H1 (cell line): Measurements from ENCODE around the gene CACNA1E. TPM values are rescaled to one million over a fixed set of nuclear protein-coding genes. Genes with fewer than 3 reads are reported as not detected.

ENCODE experiments used
- CTCF ChIA-PET: fragments of 300-600 bp; sonication (Branson Sonifier 250); formaldehyde crosslinking; loops from one replicate; lab custom pipeline; 2021; ENCODE audit not compliant: partially characterized antibody; lab: Charles Lee
- POLR2A ChIA-PET: fragments of 300-600 bp; sonication (Branson Sonifier 250); formaldehyde crosslinking; loops from one replicate; lab custom pipeline; 2021; ENCODE audit warnings: inconsistent platforms; ENCODE audit not compliant: partially characterized antibody; lab: Charles Lee
- DNase-seq, 2 experiments: peaks; one replicate each; pipeline versions ENCODE4 v3.0.0 to v3.0.0-alpha.2; 2010 to 2022; ENCODE audit warnings: low spot score in 2 of 2, low read depth in 1 of 2, mixed read lengths in 1 of 2
- FAIRE-seq: peaks from 2 replicates; lab custom pipeline; 2011; peaks lifted over from hg19 to GRCh38; lab: Jason Lieb, UNC
- H2AFZ ChIP-seq: 2 replicates; pipeline ENCODE4 v1.8.1; 2012; ENCODE audit warnings: low read length, inconsistent platforms
- H2AK5ac ChIP-seq: 2 replicates; pipeline ENCODE4 v1.6.1; 2013; ENCODE audit warnings: low read depth, low read length
- H2BK120ac ChIP-seq: replicated peaks from 2 replicates; pipeline ENCODE3; 2013; ENCODE audit warnings: low read depth, low read length, inconsistent platforms
- H2BK12ac ChIP-seq: 2 replicates; pipeline ENCODE4 v1.6.1; 2013; ENCODE audit warnings: low read depth, low read length
- H2BK15ac ChIP-seq: 2 replicates; pipeline ENCODE4 v1.6.1; 2013; ENCODE audit warnings: low read length
- H2BK20ac ChIP-seq: 2 replicates; pipeline ENCODE4 v1.6.1; 2013; ENCODE audit warnings: low read length
- H2BK5ac ChIP-seq: 2 replicates; pipeline ENCODE4 v1.6.1; 2013; ENCODE audit warnings: low read depth, low read length
- H3K14ac ChIP-seq: 2 replicates; pipeline ENCODE4 v1.6.1; 2013; ENCODE audit warnings: inconsistent platforms; ENCODE audit not compliant: insufficient read length
- H3K18ac ChIP-seq: 2 replicates; pipeline ENCODE4 v1.6.1; 2013; ENCODE audit warnings: low read length; ENCODE audit errors: extremely low read depth
- H3K23ac ChIP-seq: 2 replicates; pipeline ENCODE4 v1.6.1; 2013; ENCODE audit warnings: inconsistent platforms; ENCODE audit not compliant: insufficient read length
- H3K23me2 ChIP-seq: 2 replicates; pipeline ENCODE4 v1.6.1; 2013; ENCODE audit warnings: low read depth, low read length
- H3K27ac ChIP-seq: 2 replicates; pipeline ENCODE4 v1.6.1; 2011; ENCODE audit warnings: low read depth, low read length, inconsistent platforms
- H3K27me3 ChIP-seq, 4 experiments: replicated peaks in 1 of 4; 1 replicate in 1 of 4; 2 replicates in 3 of 4; pipeline versions ENCODE4 v1.6.1 to v1.8.1; 2011 to 2013; ENCODE audit warnings: low read length in 3 of 4, mild to moderate bottlenecking in 3 of 4, inconsistent platforms in 2 of 4, mixed read lengths in 2 of 4, moderate library complexity in 1 of 4; ENCODE audit not compliant: control insufficient read depth in 3 of 4, insufficient read depth in 3 of 4; ENCODE audit errors: extremely low read depth in 1 of 4
- H3K36me3 ChIP-seq, 4 experiments: 2 replicates each; pipeline versions ENCODE4 v1.6.1 to v1.8.1; 2011 to 2013; ENCODE audit warnings: mild to moderate bottlenecking in 4 of 4, low read length in 3 of 4, moderate library complexity in 2 of 4, control low read depth in 1 of 4, inconsistent platforms in 1 of 4; ENCODE audit not compliant: insufficient read depth in 4 of 4, control insufficient read depth in 2 of 4
- H3K4ac ChIP-seq: replicated peaks from 2 replicates; pipeline ENCODE3; 2013; ENCODE audit warnings: low read length, low read depth, mixed read lengths, inconsistent platforms; ENCODE audit not compliant: insufficient read length
- H3K4me1 ChIP-seq, 4 experiments: replicated peaks in 1 of 4; 1 replicate in 1 of 4; 2 replicates in 3 of 4; pipeline versions ENCODE4 v1.6.1 to v1.8.1; 2011 to 2013; ENCODE audit warnings: low read length in 3 of 4, inconsistent platforms in 2 of 4, mixed read lengths in 1 of 4; ENCODE audit not compliant: insufficient read depth in 4 of 4, control insufficient read depth in 3 of 4
- H3K4me2 ChIP-seq, 2 experiments: 2 replicates each; pipeline versions ENCODE4 v1.6.1 to v1.8.1; 2011 to 2013; ENCODE audit warnings: low read depth in 2 of 2, low read length in 2 of 2, control low read depth in 1 of 2, inconsistent platforms in 1 of 2, mild to moderate bottlenecking in 1 of 2; ENCODE audit not compliant: insufficient read depth in 1 of 2
- H3K4me3 ChIP-seq, 4 experiments: fragments of 200-600, 300-600 bp in 1 of 4; sonication (generic), shearing (Covaris generic), sonication (Bioruptor Twin) in 1 of 4; 2 replicates each; pipeline versions ENCODE4 v1.5.1 to v1.8.1; 2011 to 2016; ENCODE audit warnings: low read length in 4 of 4, low read depth in 3 of 4, control low read depth in 2 of 4, inconsistent platforms in 2 of 4, mild to moderate bottlenecking in 2 of 4, mixed read lengths in 1 of 4, moderate library complexity in 1 of 4; ENCODE audit not compliant: insufficient read depth in 2 of 4; ENCODE audit errors: extremely low read depth in 1 of 4
- H3K56ac ChIP-seq: replicated peaks from 2 replicates; pipeline ENCODE3; 2013; ENCODE audit warnings: low read depth, mild to moderate bottlenecking, mixed read lengths, low read length, inconsistent platforms; ENCODE audit not compliant: insufficient read length
- H3K79me1 ChIP-seq: 2 replicates; pipeline ENCODE4 v1.6.1; 2013; ENCODE audit warnings: low read depth, low read length, control low read depth
- H3K79me2 ChIP-seq, 2 experiments: 2 replicates each; pipeline versions ENCODE4 v1.6.1 to v1.8.1; 2012 to 2013; ENCODE audit warnings: low read length in 2 of 2, mild to moderate bottlenecking in 2 of 2, inconsistent platforms in 1 of 2; ENCODE audit not compliant: insufficient read depth in 2 of 2, control insufficient read depth in 1 of 2
- H3K9ac ChIP-seq, 4 experiments: replicated peaks in 1 of 4; 1 replicate in 1 of 4; 2 replicates in 3 of 4; pipeline versions ENCODE4 v1.6.1 to v1.8.1; 2011 to 2013; ENCODE audit warnings: low read depth in 3 of 4, low read length in 3 of 4, control low read depth in 2 of 4, mild to moderate bottlenecking in 2 of 4, moderate library complexity in 2 of 4, inconsistent platforms in 1 of 4; ENCODE audit errors: extremely low read depth in 1 of 4
- H3K9me3 ChIP-seq, 2 experiments: 2 replicates each; pipeline versions ENCODE4 v1.6.1 to v1.8.1; 2012 to 2013; ENCODE audit warnings: mild to moderate bottlenecking in 2 of 2, moderate library complexity in 2 of 2, control low read depth in 1 of 2, inconsistent platforms in 1 of 2, low read depth in 1 of 2, low read length in 1 of 2, mixed read lengths in 1 of 2; ENCODE audit not compliant: insufficient read depth in 2 of 2
- H4K20me1 ChIP-seq, 2 experiments: replicated peaks in 1 of 2; 2 replicates each; pipeline versions ENCODE3 to v1.8.1; 2011 to 2013; ENCODE audit warnings: inconsistent platforms in 2 of 2, low read length in 2 of 2, mild to moderate bottlenecking in 1 of 2; ENCODE audit not compliant: insufficient read depth in 2 of 2, control insufficient read depth in 1 of 2
- H4K5ac ChIP-seq: 2 replicates; pipeline ENCODE4 v1.6.1; 2013; ENCODE audit warnings: low read length, low read depth, mixed read lengths, inconsistent platforms; ENCODE audit not compliant: insufficient read length
- H4K8ac ChIP-seq: 2 replicates; pipeline ENCODE4 v1.8.0; 2013; ENCODE audit warnings: mild to moderate bottlenecking, moderate library complexity, low read length, inconsistent platforms; ENCODE audit not compliant: insufficient read depth; ENCODE audit errors: extremely low read depth
- H4K91ac ChIP-seq: replicated peaks from 2 replicates; pipeline ENCODE3; 2013; ENCODE audit warnings: low read length, mixed read lengths, inconsistent platforms; ENCODE audit not compliant: insufficient read length
- CHD1 ChIP-seq: IDR thresholded peaks from 2 replicates; pipeline ENCODE4 v1.6.1; 2012; ENCODE audit warnings: low read depth, low read length, improper control_type of control experiment
- EZH2 ChIP-seq: fragments of 200-600 bp; sonication (generic); IDR thresholded peaks from 2 replicates; pipeline ENCODE4 v1.7.1; 2012; ENCODE audit warnings: low read depth, mild to moderate bottlenecking, moderate library complexity, low read length, inconsistent platforms; ENCODE audit not compliant: severe bottlenecking
- GTF2F1 ChIP-seq: IDR thresholded peaks from 2 replicates; pipeline ENCODE4 v1.6.1; 2012; ENCODE audit warnings: low read depth, low read length, improper control_type of control experiment, borderline replicate concordance
- HDAC6 ChIP-seq: IDR thresholded peaks from one replicate; pipeline ENCODE4 v1.7.1; 2012; ENCODE audit warnings: low read depth, mild to moderate bottlenecking, inconsistent platforms, low read length, moderate library complexity
- MAFK ChIP-seq: IDR thresholded peaks from 2 replicates; pipeline ENCODE4 v1.6.1; 2012; ENCODE audit warnings: low read depth, mild to moderate bottlenecking, improper control_type of control experiment, low read length
- NANOG ChIP-seq: IDR thresholded peaks from 2 replicates; pipeline ENCODE4 v1.6.1; 2011; ENCODE audit warnings: low read length, low read depth, mild to moderate bottlenecking, inconsistent platforms; ENCODE audit not compliant: insufficient read depth, poor library complexity, severe bottlenecking
- NRF1 ChIP-seq: IDR thresholded peaks from 2 replicates; pipeline ENCODE4 v1.6.1; 2011; ENCODE audit warnings: mild to moderate bottlenecking, low read depth, low read length, improper control_type of control experiment
- RAD21 ChIP-seq, 2 experiments: IDR thresholded peaks in 1 of 2; conservative IDR thresholded peaks in 1 of 2; 2 replicates each; pipeline ENCODE4 v1.6.1; 2011; ENCODE audit warnings: low read depth in 2 of 2, low read length in 2 of 2, improper control_type of control experiment in 1 of 2, inconsistent platforms in 1 of 2, mild to moderate bottlenecking in 1 of 2, moderate library complexity in 1 of 2
- SAP30 ChIP-seq: fragments of 300-600 bp; sonication (generic); IDR thresholded peaks from 2 replicates; pipeline ENCODE4 v1.7.1; 2012; ENCODE audit warnings: low read length, moderate library complexity, mild to moderate bottlenecking, inconsistent platforms; ENCODE audit not compliant: insufficient read depth, insufficient replicate concordance
- SP1 ChIP-seq: IDR thresholded peaks from 2 replicates; pipeline ENCODE4 v1.6.1; 2011; ENCODE audit warnings: low read depth, low read length
- SP4 ChIP-seq: IDR thresholded peaks from 2 replicates; pipeline ENCODE4 v1.6.1; 2012; ENCODE audit warnings: low read length, inconsistent platforms
- TAF1 ChIP-seq: IDR thresholded peaks from 2 replicates; pipeline ENCODE4 v1.6.1; 2011; ENCODE audit warnings: mild to moderate bottlenecking, low read depth, low read length
- TCF12 ChIP-seq: IDR thresholded peaks from 2 replicates; pipeline ENCODE4 v1.6.1; 2011; ENCODE audit warnings: low read depth, mild to moderate bottlenecking, low read length
- WGBS, 2 experiments: shearing (Covaris generic) in 1 of 2; methylation state at CpG; one replicate each; pipeline versions ENCODE4 v1.1.6 to v1.1.7; 2013 to 2015; ENCODE audit warnings: low lambda C conversion rate in 2 of 2, mixed read lengths in 2 of 2, inconsistent platforms in 1 of 2, low coverage in 1 of 2, missing lambda C conversion rate in 1 of 2; ENCODE audit not compliant: insufficient replicate concordance in 2 of 2, insufficient coverage in 1 of 2, insufficient read length in 1 of 2; ENCODE audit errors: extremely low coverage in 1 of 2, missing lambda C conversion rate in 1 of 2; 5-methylcytosine and 5-hydroxymethylcytosine counted together
- polyA plus RNA-seq, 7 experiments: library from polyadenylated mRNA; depleted of rRNA in 3 of 7; stranded (reverse) in 5 of 7; unstranded in 2 of 7; fragments of >200 nt in 5 of 7; fragments of 200-250 nt in 2 of 7; gene quantifications; 1 replicate in 5 of 7; 2 replicates in 1 of 7; 4 replicates in 1 of 7; pipeline versions ENCODE4 v1.2.1 to v1.2.3, GENCODE V29; 2011 to 2013; ENCODE audit warnings: missing spikeins in 2 of 7, mixed read lengths in 2 of 7
- total RNA-seq: library from RNA; stranded (reverse); fragmentation: NEBNext Ultra II Directional; extraction: Animal tissue kit (Norgen Biotek cat#: 25700); gene quantifications from 2 replicates; pipeline ENCODE4 v1.2.1, GENCODE V29; 2021
- TF ChIP-seq, protein P1 (sequence below): IDR thresholded peaks from 2 replicates; pipeline ENCODE4 v1.6.1; 2011; ENCODE audit warnings: low read depth, mild to moderate bottlenecking, low read length; ENCODE audit not compliant: insufficient read depth

The CACNA1E gene
- total and polyA plus RNA-seq, 2 of the 8 experiments (the other 6 are each of a cell fraction or from before 2014, with no cell fraction given), result 0.98 to 1.3 TPM

DNA sequence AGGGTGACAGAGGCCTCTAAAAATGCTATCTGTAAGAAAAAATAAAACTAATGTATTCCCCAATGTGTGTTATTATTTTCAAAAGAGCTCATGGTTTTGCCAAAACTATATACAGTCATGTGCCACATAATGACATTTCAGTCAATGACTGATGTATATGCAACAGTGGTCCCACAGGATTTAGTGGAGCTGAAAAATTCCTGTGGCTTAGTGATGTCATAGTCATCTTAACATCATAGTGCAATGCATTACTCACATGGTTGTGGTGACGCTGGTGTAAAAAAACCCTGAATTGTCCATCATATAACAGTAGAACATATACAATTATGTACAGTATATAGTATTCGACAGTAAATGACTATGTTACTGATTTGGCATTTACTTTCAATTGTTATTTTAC, 172.4 kb downstream of the CACNA1E start:
- Histone ChIP-seq H2AFZ (no peak overlapping the region), H3K9ac (no peak overlapping the region), H4K20me1 (no peaks in the 10 kb centered on the region), H4K8ac (no peak overlapping the region), H3K23ac (no peak overlapping the region), H3K4me3 (no peak overlapping the region), H2BK20ac (no peak overlapping the region), H3K23me2 (no peaks in the 10 kb centered on the region), H4K5ac (no peak overlapping the region), H3K27ac (no peak overlapping the region), H3K4me1 (0 out of 7 replicates have a peak, but pooled peaks cover 0 to 3% (median 0%) of the 10 kb centered on the region in 4 experiments), H2BK15ac (no peak overlapping the region), H2BK120ac (no peak overlapping the region), H2BK12ac (no peak overlapping the region), H4K91ac (no peak overlapping the region), H2BK5ac (no peak overlapping the region), H3K79me2 (no peaks in the 10 kb centered on the region), H3K14ac (no peak overlapping the region), H3K18ac (no peak overlapping the region), H3K36me3 (0 out of 8 replicates have a peak, but pooled peaks cover 0 to 2% (median 0%) of the 10 kb centered on the region in 4 experiments), H3K79me1 (no peaks in the 10 kb centered on the region), H2AK5ac (no peak overlapping the region), H3K9me3 (peaks cover 0 to 6% of the 10 kb centered on the region in 2 experiments; a peak in 1 of 4 replicates), H3K4me2 (no peak overlapping the region), H3K4ac (no peak overlapping the region), H3K27me3 (no peaks in the 10 kb centered on the region), H3K56ac (no peak overlapping the region)
- POLR2A ChIA-PET, result no interaction called here
- CTCF ChIA-PET, result interaction anchor here (0.8 to 1.8 kb wide), 4 partner anchors 9 to 281 kb away, joined by 3 to 8 read pairs (median 4); no protein-coding TSS in a partner anchor
- DNase-seq, result no peak
- 93% methylated on average over 2 of the region's 2 CpGs; no CpG with 5 or more reads in 1 of the 2 experiments for WGBS, 2 experiments
- FAIRE-seq, result no peak
- no peak for TF ChIP-seq NRF1
- no peak for TF ChIP-seq TAF1
- TF ChIP-seq TCF12, result no peak
- no peak for TF ChIP-seq SAP30
- no peak for TF ChIP-seq CHD1
- no peak for TF ChIP-seq RAD21 (IDR thresholded peaks at IDR 0.05 in 1 of 2, conservative IDR thresholded peaks at IDR 0.05 in 1 of 2; ENCODE audit: low read depth in 2 of 2, low read length in 2 of 2)
- TF ChIP-seq GTF2F1, result no peak
- no peak for TF ChIP-seq HDAC6
- TF ChIP-seq, protein P1, sequence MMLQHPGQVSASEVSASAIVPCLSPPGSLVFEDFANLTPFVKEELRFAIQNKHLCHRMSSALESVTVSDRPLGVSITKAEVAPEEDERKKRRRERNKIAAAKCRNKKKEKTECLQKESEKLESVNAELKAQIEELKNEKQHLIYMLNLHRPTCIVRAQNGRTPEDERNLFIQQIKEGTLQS, result no peak
- no peak for TF ChIP-seq SP1
- no peak for TF ChIP-seq NANOG
- TF ChIP-seq EZH2, result no peak
- TF ChIP-seq SP4, result no peak
- TF ChIP-seq MAFK, result no peak
